ENCODE results near the gene ZNF480. TPM values are rescaled to one million over a fixed set of nuclear protein-coding genes. Genes with fewer than 3 reads are reported as not detected.
A peak's percentile ranks its signal among the peaks of the same experiment; 100 is the strongest.

ZNF480 gene
- total RNA-seq, 1 donor: 13.2 TPM

- no peak for DNase-seq (ENCODE audit: low read depth)
- peak overlapping the region; percentile 73 for H3K4me3 ChIP-seq (ENCODE audit: low read depth, low read length)
- TF ChIP-seq CTCF (IDR thresholded peaks at IDR 0.05; ENCODE audit: insufficient read depth, low read length): no peak
These were observed 583 bp upstream of the ZNF480 start for GRCh38 chr19:52296400-52296772.

GRCh38 chr19:52297601-52298364, 814 bp downstream of the ZNF480 start:
- no peak for DNase-seq (ENCODE audit: low read depth)
- H3K4me3 ChIP-seq (ENCODE audit: low read depth, low read length): peak overlapping the region; percentile 98
- TF ChIP-seq CTCF (IDR thresholded peaks at IDR 0.05; ENCODE audit: insufficient read depth, low read length): no peak

- H3K4me3 ChIP-seq (ENCODE audit: low read depth, low read length): no peak overlapping the region
- no peak for TF ChIP-seq CTCF (IDR thresholded peaks at IDR 0.05; ENCODE audit: insufficient read depth, low read length)
- DNase-seq (ENCODE audit: low read depth): peak; percentile 19
These were observed 10.3 kb downstream of the ZNF480 start for GRCh38 chr19:52307275-52307674.

GRCh38 chr19:52322429-52322828, 25.5 kb downstream of the ZNF480 start:
- DNase-seq (ENCODE audit: low read depth): no peak
- no peak overlapping the region for H3K4me3 ChIP-seq (ENCODE audit: low read depth, low read length)
- no peak for TF ChIP-seq CTCF (IDR thresholded peaks at IDR 0.05; ENCODE audit: insufficient read depth, low read length)

GRCh38 chr19:52331757-52332156, 34.8 kb downstream of the ZNF480 start:
- peak; percentile 4 for DNase-seq (ENCODE audit: low read depth)
- TF ChIP-seq CTCF (IDR thresholded peaks at IDR 0.05; ENCODE audit: insufficient read depth, low read length): no peak

GRCh38 chr19:52335768-52336116, 38.8 kb downstream of the ZNF480 start:
- no peak for DNase-seq (ENCODE audit: low read depth)
- TF ChIP-seq CTCF (IDR thresholded peaks at IDR 0.05; ENCODE audit: insufficient read depth, low read length): no peak
- H3K4me3 ChIP-seq (ENCODE audit: low read depth, low read length): peak overlapping the region; percentile 82

More at GRCh38 chr19:52331757-52332156, 34.8 kb downstream of the ZNF480 start:
- H3K4me3 ChIP-seq (ENCODE audit: low read depth, low read length): no peak overlapping the region
